Measurements from ENCODE around the gene CYP2D6.
A peak's percentile ranks its signal among the peaks of the same experiment; 100 is the strongest.

The CYP2D6 gene

DNA sequence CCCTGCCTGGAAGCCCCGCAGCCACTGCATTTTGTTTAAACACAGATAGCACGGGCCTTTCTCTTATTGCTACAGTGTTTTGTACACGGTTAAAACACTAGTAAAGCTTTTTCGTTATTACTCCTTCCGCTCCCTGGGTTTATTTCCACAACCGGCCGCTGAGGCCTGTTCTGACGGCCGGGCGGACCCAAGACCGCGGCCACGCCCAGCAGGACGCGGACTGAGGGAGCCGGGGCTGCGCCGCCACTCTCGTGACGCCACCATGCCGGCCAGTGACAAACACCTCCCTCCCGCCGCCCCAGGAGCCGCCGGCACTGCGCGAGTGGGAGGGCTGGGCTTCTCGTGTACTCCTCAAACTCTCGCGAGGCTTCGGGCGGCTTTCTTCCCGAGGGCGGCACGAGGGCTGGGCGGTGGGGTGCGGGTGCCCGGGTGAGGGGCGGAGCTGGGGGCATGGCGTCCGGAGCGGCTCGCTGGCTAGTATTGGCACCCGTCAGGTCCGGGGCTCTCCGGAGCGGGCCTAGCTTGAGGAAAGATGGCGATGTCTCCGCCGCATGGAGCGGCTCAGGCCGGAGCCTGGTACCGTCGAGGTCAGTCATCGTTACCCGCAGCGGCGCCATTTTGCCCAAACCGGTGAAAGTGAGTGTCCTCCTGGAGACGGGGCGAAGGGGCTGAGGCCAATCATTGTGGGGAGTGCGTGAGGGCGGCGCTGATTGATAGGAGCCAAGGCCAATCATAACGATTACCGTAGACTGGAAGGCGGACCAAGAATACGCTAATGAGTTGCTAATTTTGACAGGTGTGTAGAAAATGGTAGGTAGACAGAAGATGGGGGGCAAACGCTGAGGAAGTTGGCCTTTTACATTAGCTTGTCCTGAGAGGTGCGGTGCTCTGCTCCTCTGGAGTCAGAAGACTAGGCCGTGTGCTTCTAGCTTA, 51.0 kb downstream of the CYP2D6 start, which contains the start of gene SMDT1:
Gene SMDT1 (plus strand): TSS at position 382 of the 933 bp plus-strand sequence. CDS start 69 bp downstream, at position 451.
- peak; percentile 99 for DNase-seq

GRCh38 chr22:42078469-42079318, 51.9 kb downstream of the CYP2D6 start:
- DNase-seq: no peak

GRCh38 chr22:42077486-42078125, 53.0 kb downstream of the CYP2D6 start:
- no peak for DNase-seq

- no peak for DNase-seq
Measured at GRCh38 chr22:42076764-42077485, 53.7 kb downstream of the CYP2D6 start.

Measured in hematopoietic multipotent progenitor cell treated with erythropoietin and hydrocortisone succinate and interleukin-3 and kit ligand, for 6 days (in vitro differentiated cells).